Right ventricle myocardium superior (tissue), 1 donor: Measurements from ENCODE around the gene SFPQ. TPM values are rescaled to one million over a fixed set of nuclear protein-coding genes. Genes with fewer than 3 reads are reported as not detected.
"Not testable (repeated sequence)": the region's sequence is repeated elsewhere in the genome, so short reads cannot be mapped to it uniquely, and the experiment has no call there.

ENCODE experiments used
- ATAC-seq: fragments of 200-7000 bp; cut with Tn5 transposase; one replicate; pipeline ENCODE4 v1.9.1; 2020; ENCODE audit warnings: mild to moderate bottlenecking; ENCODE audit not compliant: poor library complexity
- DNase-seq: peaks from one replicate; pipeline ENCODE4 v3.0.0-alpha.2; 2020
- intact Hi-C: fragments of 100-400 bp; cut with DNase I; formaldehyde crosslinking; loops from one replicate; pipeline ENCODE4 v1.11.2; 2022
- total RNA-seq: library from RNA; stranded (reverse); fragmentation: NEBNext Ultra II Directional; extraction: Animal tissue kit (Norgen Biotek cat#: 25700); gene quantifications from one replicate; pipeline ENCODE4 v1.2.1, GENCODE V29; 2021
- donor health status: DM: no; HTN: yes; CAD: no; lungs with severe emphysema.

The SFPQ gene
- total RNA-seq, 1 donor from 2014 or later = 78.1 TPM

DNA sequence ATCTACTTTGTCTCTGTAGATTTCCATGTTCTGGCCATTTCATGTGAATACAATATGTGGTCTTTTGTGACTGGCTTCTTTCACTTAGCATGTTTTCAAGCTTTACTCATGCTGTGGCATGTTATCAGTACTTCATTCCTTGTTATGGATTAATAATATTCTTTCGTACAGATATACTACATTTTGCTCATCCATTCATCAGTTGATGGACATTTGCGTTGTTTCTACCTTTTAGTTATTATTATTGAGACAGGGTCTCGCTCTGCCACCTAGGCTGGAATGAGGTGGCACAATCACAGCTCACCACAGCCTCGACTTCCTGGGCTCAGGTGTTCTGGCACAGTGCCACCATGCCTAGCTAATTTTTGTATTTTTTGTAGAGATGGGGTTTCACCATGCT is 21.4 kb downstream of the SFPQ start:
- no peak for DNase-seq
- intact Hi-C loops = no loop called here
- ATAC-seq = no peak

DNA sequence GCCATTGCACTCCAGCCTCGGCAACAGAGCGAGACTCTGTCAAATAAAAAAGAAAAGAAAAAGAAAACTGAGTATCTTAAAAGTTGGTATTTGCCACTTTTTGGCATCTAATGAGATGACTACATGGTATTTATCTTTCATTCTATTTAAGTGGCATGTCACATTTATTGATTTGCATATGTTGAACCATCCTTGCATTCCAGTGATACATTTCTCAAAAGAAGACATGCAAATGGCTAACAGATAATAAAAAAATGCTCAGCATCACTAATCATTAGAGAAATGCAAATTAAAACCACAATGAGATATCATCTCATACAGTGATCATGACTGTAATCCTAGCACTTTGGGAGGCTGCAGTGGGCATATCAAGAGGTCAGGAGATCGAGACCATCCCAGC is 28.1 kb downstream of the SFPQ start:
- intact Hi-C loops = no loop called here
- no peak for DNase-seq
- ATAC-seq = no peak

DNA sequence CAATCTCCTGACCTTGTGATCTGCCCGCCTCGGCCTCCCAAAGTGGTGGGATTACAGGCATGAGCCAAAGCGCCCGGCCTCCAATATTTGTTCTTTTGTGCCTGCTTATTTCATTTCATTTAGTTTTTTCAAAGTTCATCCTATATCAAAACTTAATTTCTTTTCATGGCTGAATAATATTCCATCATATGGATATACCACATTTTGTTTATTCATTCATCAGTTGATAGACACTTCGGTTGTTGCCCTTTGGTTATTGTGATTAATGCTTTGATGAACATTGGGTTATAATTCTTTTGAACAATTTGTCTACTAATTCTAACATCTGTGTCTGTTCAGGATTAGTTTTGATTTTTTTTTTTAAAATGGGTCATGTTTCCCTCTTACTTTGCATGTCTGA is 41.7 kb downstream of the SFPQ start:
- DNase-seq (no peak), ATAC-seq (no peak)
- intact Hi-C loops = no loop called here

DNA sequence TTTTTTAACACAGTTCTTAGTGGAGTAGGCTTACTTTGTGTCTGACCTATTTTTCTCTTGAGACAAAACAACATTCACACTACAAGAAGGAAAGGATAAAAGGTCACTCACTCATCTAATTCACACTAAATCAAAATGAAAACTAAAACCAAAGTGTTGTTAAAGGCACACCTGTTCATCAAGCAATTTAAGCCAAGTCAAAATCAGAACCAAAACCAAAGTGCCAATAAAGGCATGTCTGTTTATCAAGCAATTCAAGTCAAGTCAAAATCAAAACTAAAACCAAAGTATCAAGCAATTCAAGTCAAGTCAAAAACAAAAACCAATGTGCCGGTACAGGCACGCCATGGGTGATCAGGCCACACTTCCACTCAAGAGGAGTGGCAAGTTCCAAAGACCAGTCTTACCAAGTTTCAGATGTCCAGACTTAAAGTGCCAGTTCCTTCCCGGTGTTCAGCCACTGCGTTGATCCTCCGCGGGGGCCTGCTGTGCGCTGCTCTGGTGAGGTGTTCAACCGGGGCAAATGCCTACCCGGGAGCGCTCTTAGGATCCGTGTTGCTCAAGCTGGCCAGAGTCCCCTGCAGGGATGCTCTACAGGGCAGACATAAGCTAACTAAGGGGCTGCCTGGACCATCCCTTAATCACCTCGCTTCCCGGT is 46.9 kb downstream of the SFPQ start:
- intact Hi-C loops, ATAC-seq, DNase-seq: not testable (repeated sequence)

DNA sequence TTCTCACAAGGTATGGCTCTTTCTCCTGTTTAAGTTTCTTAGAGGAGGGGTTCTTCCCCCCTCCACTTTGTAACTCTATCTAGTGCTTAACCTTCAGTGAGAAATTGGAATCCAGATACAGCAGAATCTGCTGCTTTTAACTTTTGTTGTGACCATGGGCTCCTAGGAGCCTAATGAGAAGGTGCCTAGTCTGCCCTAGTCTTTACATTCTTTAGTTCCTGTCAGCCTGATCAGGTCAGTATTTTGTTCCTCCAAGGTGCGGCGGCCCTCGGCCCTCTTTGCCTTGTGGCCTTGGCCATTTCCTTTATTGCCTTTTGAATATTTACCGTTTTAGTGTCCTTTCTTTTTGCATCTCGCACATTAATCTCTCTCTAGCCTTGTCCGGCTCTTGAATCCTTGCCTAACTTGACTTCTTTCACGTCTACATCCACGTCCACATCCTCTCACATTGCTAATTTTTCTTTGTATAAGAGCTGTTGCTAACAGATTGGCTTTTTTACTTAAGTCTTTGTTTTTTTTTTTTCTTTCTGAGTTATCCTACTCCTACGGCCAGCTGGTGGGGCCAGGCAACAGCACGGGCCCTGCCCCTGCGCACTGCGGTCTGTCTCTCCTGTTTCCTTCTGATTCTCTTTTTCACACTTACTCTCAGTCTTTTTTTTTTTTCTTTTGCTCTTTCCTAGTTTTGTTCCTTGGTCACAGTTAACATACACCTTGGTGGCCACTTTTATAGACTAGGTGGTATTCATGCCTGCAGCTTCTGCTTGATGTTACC is 49.0 kb downstream of the SFPQ start:
- intact Hi-C loops = no loop called here
- no peak for ATAC-seq
- no peak for DNase-seq

DNA sequence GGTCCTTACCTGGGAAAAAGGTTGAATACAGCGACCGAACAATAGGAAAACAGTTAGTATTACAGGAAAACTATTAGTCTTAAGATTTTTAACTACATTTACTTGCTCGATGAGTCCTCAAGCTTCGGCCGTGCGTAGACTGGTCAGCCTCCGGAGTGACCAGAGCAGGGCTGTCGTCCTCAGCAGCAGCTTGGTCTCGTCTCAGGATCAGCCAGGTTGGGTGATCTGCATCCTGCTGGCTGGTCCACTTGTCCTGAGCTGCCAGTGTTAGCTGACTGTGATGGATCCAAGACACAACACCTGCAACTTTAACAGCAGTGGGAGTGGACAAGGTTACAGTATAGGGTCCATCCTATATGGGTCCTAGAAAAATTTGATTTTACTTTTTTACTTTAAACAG is 50.2 kb downstream of the SFPQ start:
- DNase-seq, intact Hi-C loops, ATAC-seq: not testable (repeated sequence)

DNA sequence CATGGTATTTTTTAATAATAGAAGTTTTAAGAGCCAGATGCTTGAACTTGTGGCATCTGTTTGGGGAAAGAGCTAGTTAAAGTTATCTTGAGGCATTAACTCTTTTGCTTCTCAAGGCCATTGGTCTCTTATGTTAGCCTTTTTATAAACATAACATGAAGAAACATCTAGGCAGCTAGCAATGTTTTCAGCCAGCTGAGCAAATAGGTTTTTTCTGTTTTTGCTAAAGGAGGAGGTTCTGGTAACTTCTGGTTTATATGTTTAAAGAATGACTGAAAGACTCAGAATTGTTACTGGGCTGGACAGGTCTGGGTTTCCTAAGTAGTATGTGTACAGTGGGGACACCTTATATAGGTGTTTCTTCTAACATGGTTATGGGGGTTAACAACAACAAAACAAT is 50.7 kb downstream of the SFPQ start:
- DNase-seq, ATAC-seq, intact Hi-C loops: not testable (repeated sequence)

DNA sequence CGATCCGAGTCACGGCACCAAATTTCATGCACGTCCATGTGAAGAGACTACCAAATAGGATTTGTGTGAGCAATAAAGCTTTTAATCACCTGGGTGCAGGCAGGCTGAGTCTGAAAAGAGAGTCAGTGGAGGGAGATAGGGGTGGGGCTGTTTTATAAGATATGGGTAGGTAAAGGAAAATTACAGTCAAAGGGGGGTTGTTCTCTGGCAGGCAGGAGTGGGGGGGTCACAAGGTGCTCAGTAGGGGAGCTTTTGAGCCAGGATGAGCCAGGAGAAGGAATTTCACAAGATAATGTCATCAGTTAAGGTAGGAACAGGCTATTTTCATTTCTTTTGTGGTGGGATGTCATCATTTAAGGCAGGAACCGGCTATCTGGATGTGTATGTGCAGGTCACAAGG is 55.4 kb downstream of the SFPQ start:
- DNase-seq, ATAC-seq, intact Hi-C loops: not testable (repeated sequence)

DNA sequence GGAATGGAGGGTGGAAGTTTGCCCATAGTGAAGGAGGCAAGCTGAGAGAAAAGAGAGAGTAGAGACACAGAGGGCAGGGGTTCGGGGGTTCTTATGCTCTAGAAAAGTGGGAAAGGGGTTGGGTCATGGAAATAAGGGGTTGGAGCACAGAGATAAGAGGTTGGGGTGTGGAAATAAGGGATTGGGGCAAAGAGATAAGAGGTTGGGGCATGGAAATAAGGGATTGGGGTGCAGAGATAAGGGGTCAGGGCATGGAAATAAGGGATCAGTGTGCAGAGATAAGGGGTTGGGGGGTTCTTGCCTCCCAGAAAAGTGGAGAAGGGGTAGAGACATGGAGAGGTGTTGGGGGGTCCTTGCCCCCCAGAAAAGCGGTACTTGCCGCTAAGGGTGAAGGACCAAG is 56.2 kb downstream of the SFPQ start:
- ATAC-seq (no peak), DNase-seq (no peak)
- intact Hi-C loops = no loop called here

Other genes with a start within 250 kb of the SFPQ start
- 9.0 TPM for gene TMEM35B, start 207.8 kb downstream of the SFPQ start, total RNA-seq
- 12.3 TPM for gene ZMYM6, start 161.2 kb downstream of the SFPQ start, total RNA-seq
- 5.4 TPM for gene ZMYM1, start 113.8 kb downstream of the SFPQ start, total RNA-seq
- 31.2 TPM for gene ZMYM4, start 75.6 kb upstream of the SFPQ start, total RNA-seq